ENCODE data around the gene CDCA7. TPM values are rescaled to one million over a fixed set of nuclear protein-coding genes. Genes with fewer than 3 reads are reported as not detected.

CDCA7 gene
- total and polyA plus RNA-seq, 7 donors, result 0.35 to 9.2 (median 2.2) TPM

- Histone ChIP-seq H3K4me3 (no peak overlapping the region), H3K27ac (no peak overlapping the region), H3K36me3 (ENCODE audit: insufficient read depth in 1 of 2, low read depth in 1 of 2) (no peaks in the 10 kb centered on the region), H3K27me3 (ENCODE audit: insufficient read depth in 3 of 3, low read length in 2 of 3) (no peaks in the 10 kb centered on the region), H3K4me1 (no peaks in the 10 kb centered on the region), H3K9me3 (no peaks in the 10 kb centered on the region)
- DNase-seq (no peak), ATAC-seq (no peak)
- no peak for TF ChIP-seq CTCF (IDR thresholded peaks at IDR 0.05)
- 40 to 43% (median 40%) methylated on average over 8 of the region's 8 CpGs for WGBS, 3 donors
- intact Hi-C loops (cut with DNase I), result no loop called here
Measured at GRCh38 chr2:173394091-173394974, 39.7 kb downstream of the CDCA7 start.

GRCh38 chr2:173395567-173396351, 41.1 kb downstream of the CDCA7 start:
- Histone ChIP-seq H3K36me3 (ENCODE audit: insufficient read depth in 1 of 2, low read depth in 1 of 2) (no peaks in the 10 kb centered on the region), H3K4me1 (no peaks in the 10 kb centered on the region), H3K27ac (no peak overlapping the region), H3K27me3 (ENCODE audit: insufficient read depth in 3 of 3, low read length in 2 of 3) (no peaks in the 10 kb centered on the region), H3K4me3 (no peak overlapping the region), H3K9me3 (no peaks in the 10 kb centered on the region)
- DNase-seq, result no peak
- no peak for ATAC-seq
- 91 to 94% (median 91%) methylated on average over 16 of the region's 16 CpGs for WGBS, 3 donors
- intact Hi-C loops (cut with DNase I), result no loop called here
- TF ChIP-seq CTCF (IDR thresholded peaks at IDR 0.05), result no peak

- no peak for TF ChIP-seq CTCF (IDR thresholded peaks at IDR 0.05)
- H3K27me3 ChIP-seq (ENCODE audit: insufficient read depth in 3 of 3, low read length in 2 of 3), result no peaks in the 10 kb centered on the region
- DNase-seq (no peak), ATAC-seq (no peak)
- H3K4me3 ChIP-seq, result no peak overlapping the region
- intact Hi-C loops (cut with DNase I), result no loop called here
- peaks cover 6% of the 10 kb centered on the region for H3K4me1 ChIP-seq
- no peaks in the 10 kb centered on the region for H3K9me3 ChIP-seq
- no peaks in the 10 kb centered on the region for H3K36me3 ChIP-seq (ENCODE audit: insufficient read depth in 1 of 2, low read depth in 1 of 2)
- 92 to 93% (median 93%) methylated on average over 4 of the region's 4 CpGs for WGBS, 3 donors
- H3K27ac ChIP-seq, result no peak overlapping the region
Measured at GRCh38 chr2:173397539-173397938, 42.9 kb downstream of the CDCA7 start.

GRCh38 chr2:173399229-173399628, 44.6 kb downstream of the CDCA7 start:
- no peaks in the 10 kb centered on the region for H3K27me3 ChIP-seq (ENCODE audit: insufficient read depth in 3 of 3, low read length in 2 of 3)
- no peak for ATAC-seq
- intact Hi-C loops (cut with DNase I), result no loop called here

More at GRCh38 chr2:173399229-173399628, 44.6 kb downstream of the CDCA7 start:
- TF ChIP-seq CTCF (IDR thresholded peaks at IDR 0.05), result no peak
- DNase-seq, result no peak
- H3K4me1 ChIP-seq, result peaks cover 6% of the 10 kb centered on the region
- H3K36me3 ChIP-seq (ENCODE audit: insufficient read depth in 1 of 2, low read depth in 1 of 2), result no peaks in the 10 kb centered on the region
- WGBS, 3 donors, result 34 to 91% (median 84%) methylated on average over 4 of the region's 4 CpGs
- H3K4me3 ChIP-seq, result no peak overlapping the region
- H3K9me3 ChIP-seq, result no peaks in the 10 kb centered on the region
- H3K27ac ChIP-seq, result no peak overlapping the region

Measured in psoas muscle (tissue), 8 donors.